DMS 273 (cell line): ENCODE data around the gene STK39.

ENCODE experiments used
- DNase-seq: peaks from one replicate; lab custom pipeline; 2025; ENCODE audit not compliant: unreplicated experiment; lab: John Stamatoyannopoulos, UW

Gene STK39

GRCh38 chr2:168210895-168211570 lies 36.4 kb downstream of the STK39 start:
- no peak for DNase-seq

- DNase-seq, result no peak
These were observed 37.0 kb downstream of the STK39 start for GRCh38 chr2:168210216-168210894.

GRCh38 chr2:168208652-168209051 lies 38.7 kb downstream of the STK39 start:
- no peak for DNase-seq

DNA sequence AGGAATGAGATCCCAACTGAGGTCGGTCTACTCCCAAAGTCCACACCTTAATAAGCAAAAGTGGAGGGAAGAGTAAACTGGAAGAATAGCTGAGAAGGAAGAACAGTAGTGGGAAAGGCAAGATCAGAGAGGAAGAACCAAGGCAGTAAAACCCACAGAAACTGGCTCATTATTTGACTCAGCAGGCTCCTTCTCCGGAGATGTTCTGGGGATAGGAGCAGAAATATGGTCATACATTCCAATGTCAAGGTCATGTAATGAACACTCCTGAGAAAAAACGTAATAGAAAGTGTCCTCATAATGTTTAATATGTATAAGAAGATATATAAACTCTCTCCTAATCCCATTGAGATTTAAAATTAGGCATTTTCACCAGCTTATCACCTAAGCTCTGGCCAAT lies 39.5 kb downstream of the STK39 start:
- no peak for DNase-seq

DNA sequence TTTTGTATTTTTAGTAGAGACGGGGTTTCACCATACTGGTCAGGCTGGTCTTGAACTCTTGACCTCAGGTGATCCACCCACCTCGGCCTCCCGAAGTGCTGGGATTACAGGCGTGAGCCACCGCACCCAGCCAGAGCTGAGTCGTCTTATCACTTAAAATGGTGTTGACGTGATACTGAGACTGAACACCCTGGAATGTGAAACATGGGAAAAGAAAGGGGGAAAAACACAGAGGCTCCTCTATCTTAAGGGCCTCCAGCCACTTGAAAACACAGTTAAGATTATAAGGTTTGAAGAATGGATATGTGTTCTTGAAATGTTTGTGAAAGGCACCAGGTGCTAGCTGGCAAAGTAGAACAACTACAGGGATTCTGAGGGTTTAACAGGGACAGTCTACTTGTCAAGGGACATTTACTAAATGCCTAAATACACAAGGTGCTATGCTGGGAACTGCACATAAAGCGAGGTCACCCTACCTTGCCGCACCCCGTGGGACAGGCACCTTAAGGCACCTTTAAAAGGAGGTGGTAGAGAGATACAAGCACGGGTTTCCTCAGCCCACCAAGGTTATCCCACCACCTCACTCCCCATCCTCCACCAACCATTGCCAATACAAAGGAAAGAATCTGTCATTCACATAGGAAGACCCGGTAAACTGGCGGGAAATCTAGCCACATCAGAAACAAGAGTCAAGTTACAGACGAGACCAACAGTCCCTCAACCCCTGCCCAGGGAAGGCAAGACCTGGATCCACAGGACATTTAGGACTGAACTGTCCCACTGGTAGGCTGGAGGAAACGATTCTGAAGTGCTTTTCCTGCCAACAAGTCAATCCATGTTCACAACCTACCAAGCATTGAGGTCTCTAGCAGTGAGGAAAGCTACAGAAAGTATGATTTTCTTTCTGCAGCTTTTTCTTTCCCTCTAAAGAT lies 43.4 kb downstream of the STK39 start:
- DNase-seq, result no peak

DNA sequence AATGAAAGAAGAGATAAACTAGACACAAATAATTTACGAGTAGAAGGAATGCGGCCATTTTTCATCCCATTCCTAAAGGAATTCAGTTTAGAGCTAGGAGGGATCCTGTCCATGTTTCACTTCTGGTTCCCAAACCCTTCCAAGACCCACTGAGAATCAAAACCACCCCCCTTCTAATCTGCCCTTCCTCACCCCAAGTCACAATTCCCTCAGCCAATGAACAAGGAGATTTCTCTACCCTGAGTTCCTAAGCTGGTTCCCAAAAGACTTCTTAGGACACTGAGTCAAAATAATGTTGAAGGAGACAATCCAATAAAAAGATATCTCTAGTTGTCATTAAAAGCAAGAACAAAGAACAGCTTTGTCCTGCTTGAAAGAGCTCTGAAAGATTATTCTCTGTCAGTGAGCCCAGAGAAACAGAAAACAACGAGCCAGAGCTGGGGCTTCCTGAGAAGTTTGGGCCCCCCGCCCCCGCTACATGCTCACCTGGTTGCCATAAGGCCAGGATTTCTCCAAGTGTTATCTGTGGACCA lies 45.7 kb downstream of the STK39 start:
- no peak for DNase-seq

DNA sequence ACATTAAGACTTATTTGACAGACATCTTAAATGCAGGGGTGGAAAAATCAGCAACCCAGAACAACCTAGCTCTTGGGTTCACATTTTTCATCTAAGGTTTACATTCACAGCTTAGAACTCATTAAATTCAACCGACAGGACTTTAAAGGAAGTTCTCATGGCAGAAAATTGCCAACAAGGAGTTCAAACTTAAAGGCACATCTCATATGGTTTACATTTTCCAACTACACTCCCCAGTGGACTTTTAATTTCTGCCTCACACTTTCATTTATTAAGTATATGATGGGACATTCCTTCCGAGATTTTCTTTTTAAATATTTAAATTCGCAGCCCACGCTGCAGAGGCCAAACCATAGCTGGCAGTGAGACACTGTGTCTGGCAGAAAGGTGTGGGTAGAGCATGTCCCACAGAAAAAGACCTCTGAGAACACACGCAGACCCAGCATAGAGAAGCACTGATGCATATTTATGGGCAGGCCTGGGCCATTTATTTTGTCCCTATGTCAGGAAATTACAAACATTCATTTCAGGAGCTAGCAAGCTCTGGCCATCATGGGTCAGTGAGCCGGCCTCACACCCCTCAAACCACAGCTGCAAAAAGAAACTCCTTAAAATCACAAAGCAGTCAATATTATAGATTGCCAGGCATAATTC lies 46.3 kb downstream of the STK39 start:
- no peak for DNase-seq

DNA sequence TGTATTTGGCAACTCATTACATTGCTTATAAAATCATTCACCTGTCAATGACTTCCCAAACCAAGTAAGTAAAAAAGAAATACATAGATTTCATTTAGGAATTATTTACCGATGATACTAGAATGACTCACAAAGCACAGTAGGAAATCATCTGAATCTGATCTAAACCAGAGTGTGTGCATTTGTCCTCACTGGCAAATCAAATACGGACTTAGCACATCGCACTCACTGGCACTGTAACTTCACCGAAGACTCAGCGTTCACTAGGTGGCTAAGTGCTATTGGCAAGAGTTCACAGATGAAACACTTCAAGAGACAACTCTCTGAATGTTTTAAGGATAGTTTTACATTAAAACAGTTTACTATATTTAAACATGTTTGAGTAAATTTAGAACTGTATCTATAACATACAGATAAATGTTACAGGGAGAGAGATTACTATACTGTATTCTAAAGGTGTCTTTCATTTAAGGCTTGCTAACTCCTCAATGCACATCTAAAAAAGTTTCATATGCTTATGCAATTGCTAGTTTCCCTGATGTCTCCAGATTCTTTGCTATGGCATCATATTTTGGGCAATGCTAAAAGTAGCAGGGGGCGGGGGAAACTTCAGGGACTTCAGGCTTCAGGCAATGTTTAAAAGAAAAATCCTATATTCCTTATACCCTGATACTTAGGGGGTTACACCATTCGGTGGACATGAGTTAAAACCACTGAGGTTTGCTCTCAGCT lies 48.8 kb downstream of the STK39 start:
- no peak for DNase-seq

GRCh38 chr2:168196764-168197180 lies 50.6 kb downstream of the STK39 start:
- no peak for DNase-seq

DNA sequence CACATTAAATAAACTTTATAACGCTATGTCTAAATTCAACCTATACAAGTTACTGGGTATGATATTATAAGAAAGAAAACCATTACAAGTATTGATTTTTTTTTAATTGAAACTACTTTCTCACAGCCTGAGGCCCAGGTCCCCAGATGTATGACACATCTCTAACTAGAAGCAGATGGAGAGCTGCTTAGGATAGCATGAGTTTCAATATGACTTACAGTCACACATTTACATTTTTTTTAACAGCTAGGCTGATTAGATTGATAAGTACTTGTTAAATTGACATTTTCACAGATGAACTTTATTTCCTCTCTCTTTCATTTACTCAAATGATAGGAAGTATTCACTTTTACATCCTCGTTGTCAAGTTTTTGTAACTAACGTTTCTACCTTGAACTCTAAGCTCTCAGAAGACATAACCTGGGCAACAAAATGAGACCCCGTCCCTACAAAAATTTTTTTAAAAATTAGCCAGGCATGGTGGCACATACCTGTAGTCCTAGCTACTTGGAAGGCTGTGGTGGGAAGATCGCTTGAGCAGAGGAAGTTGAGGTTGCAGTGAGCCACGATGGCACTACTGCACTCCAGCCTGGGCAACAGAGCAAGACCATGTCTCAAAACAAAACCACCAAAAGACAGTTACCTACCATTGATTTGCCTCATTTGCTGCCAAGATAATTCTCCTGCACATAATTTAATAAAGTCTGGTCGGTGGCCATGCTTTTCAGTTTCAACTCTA lies 52.4 kb downstream of the STK39 start:
- no peak for DNase-seq

DNA sequence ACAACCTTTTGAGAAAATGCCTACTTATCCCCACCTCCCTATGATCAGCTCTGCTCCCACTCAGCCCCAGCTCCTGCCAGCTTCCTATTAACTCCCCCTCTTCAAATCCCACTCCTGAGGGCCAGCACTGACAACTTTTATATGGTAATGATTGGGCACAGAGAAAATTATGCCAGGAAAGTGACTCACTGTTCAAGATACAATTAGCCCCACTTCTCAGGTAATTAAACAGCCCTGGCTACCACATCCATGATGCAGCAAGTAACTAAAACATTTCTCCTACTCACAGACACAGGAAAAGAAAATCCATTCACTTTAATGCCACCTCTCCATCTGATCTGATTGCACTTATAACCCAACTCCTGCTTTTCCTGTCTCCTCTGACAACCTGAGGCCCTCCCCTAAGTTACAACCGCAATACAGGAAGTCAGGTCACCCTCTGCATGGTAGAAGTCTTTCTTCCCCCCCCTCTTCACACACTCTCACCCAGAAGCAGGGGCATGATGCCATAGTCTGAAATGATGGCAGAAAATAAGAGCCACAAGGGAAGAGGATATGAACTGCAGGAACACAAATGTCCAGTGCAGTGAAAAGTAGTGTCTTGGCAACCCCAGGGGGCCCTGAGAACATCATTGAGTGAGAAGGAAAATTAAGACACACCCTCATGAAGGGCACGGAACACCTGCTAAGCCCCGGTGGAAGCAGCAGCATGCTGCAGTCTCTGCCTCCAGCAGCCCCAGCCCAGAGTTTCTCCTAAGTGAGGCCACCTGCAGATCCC lies 54.4 kb downstream of the STK39 start:
- DNase-seq, result peak; percentile 19

DNA sequence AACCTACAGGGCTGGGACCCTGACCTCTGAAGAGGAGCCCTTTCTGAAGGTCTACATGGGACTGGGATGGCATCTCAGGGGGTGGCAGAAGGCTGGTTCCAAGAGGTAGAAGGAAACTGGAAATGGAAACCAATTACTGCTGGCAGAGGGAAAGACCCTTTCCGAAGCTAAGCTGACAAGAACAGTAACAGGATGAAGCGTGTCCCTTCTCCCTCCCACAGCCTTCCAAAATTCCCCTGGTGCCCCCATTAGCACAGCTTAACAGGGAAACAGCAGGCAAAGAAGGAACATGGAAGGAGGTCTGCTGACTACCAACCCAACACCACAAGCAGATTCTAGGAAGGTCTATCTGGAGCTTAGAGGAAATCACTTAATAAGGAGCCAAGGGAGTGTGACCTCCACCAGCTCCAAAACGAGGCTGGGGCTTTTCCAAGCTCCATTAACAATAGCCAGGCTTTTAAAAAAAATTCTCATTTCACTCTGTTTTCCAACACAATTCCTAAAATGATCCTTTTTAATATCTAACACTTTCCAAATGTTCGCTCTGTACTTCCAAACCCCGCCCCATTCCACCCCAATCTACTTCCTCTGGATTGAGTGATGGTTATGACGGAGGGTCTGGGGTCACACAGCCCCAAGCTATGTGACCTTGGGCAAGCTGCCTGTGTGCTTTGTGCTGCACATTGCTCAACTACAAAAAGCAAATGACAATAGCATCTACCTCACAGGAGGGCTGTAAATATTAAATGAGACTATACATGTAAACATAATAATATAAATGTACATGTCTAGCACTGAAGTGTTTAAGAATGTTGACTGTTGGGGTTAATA lies 55.2 kb downstream of the STK39 start:
- no peak for DNase-seq

GRCh38 chr2:168190590-168191336 lies 56.6 kb downstream of the STK39 start:
- no peak for DNase-seq

DNA sequence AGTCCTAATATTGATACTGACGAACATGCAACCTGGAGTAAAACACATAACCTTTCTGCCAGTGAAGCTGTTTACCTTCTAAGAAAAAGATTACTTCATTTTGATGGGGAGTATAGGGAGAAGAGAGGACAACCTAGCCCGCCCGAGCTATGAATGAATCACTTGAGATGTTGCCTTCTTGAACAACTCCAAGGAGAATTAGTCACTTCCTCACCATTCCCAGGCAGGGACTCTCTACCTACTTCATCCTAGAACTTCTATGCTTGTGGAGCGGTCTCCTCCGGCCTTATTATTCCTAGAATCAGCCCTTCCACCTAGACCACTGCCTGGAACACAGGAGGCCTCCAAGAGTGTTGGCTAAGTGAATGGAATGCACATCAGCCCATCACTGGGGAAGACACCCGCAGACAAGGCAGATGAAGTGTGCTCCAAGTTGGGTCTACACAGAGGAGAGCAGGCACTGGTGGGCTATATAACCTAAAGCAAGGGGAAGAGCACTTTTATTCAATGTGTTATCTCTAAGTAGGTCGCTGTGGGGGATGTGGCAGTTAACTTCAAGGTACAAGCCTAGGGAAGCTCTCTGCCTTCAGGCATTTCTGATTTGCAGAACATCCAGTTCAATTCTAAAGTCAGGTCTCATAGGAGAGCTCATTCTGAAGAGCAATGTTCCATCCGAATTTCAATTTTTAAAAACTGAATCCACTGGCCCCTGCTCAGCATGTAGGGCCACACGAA lies 57.4 kb downstream of the STK39 start:
- DNase-seq, result no peak

DNA sequence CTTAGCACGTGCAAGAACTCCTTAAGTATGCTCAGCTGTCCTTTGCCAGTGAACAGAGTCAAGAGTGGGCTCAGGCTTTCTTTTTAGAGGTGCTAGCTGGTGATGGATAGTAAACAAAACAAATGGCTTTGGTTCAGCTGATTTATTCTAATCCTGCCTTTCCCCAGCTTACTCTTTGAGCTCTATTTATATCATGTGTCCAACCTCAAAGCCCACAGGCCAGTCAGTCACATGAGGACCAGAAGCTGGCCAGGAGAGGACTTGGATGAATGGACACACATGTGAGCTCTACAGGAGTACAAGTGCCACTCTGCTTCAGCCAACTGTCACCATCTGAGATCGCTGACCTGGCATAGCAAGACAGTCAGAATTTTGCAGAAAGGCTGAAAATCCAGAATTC lies 59.4 kb downstream of the STK39 start:
- no peak for DNase-seq

GRCh38 chr2:168186452-168186851 lies 60.9 kb downstream of the STK39 start:
- no peak for DNase-seq
